ENCODE data around the gene DMTF1.
"Not testable (repeated sequence)": the region's sequence is repeated elsewhere in the genome, so short reads cannot be mapped to it uniquely, and the experiment has no call there.

DMTF1 gene

DNA sequence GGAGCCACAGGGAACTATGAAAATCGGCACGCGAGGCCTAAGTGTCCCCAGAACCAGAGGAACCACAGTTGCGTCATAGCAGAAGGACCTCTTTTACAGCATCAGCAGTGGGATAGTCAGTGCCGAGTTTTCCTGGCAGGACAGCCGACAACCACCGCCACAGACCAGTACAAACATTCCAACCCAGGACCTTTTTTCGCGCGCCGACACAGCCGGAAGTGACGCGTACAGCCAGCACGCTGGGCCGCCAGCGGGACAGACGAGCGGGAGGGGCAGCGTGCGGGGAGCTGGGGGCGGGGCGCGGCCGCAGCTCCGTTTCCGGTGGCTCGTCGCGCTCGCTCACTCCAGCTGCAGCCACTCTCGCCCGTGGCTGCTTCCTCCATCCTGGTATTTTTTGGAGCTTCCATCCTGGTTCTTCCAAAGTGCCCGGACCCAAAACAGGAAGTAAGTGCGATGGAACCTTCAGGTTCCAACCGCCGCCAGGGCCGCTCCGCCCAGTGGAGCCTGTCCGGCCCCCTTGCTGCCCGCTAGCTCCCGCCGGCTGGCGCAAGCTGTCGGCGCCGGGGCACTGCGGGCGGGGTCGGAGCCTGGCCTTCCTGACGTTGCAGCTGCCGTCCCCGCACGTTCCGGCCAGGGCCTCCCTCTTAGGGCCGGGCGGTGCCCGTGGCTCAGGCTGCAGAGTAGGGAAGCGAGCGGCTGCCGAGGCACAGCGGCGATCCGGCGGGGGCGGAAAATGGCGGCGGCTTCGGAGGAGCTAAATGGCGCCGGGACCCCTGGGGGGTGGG, at the start of gene DMTF1:
Gene DMTF1 (plus strand): TSS at position 342 of the 785 bp plus-strand sequence. CDS start 12,489 bp downstream, outside the sequence.
- peak; percentile 70 for DNase-seq (ENCODE audit: low read depth)

DNA sequence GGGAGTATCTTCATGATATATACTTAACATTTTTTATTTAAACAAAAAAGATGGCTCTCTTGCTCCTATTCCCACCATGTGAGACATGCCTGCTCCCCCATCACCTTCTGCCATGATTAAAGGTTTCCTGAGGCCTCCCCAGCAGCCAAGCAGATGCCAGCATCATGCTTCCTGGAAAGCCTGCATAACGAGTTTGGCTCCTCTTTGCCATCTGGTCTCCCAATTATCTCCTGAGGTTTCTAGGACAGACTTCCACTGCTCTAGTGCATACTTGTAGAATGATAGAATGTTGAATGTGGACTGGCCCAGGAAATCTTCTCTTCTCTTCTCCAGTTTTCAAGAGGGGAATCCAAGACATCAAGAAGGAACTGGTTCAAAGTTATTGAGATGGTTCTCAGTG, 46.9 kb upstream of the DMTF1 start:
- DNase-seq (ENCODE audit: low read depth) = no peak

DNA sequence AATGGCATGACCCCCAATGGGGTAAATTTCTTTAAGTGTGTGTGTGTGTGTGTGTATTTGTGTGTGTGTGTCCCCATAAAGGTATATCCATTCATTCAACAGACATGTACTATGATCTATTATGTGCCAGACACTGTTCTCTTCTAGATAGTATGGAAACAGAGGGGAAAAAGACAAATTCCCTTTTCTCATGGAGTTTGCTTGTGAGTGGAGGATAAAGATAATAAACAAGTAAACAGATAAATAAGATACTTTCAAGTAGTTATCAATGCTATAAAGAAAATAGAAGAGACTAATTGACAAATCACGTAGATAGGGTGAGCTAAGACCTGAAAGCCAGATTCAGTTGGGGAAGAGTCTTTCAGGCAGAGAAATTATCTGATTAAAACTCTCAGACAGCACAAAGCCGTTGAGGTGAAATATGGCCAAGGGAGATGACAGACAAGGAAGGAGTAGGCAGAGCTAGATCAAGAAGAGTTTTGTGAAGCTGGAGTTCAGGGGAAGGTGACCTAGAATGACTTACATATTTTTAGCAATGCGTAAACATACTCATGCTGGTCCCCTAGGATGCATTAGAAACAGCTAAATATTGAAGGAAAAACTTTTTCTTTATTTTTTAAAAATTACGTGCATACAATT, 45.2 kb upstream of the DMTF1 start:
- no peak for DNase-seq (ENCODE audit: low read depth)

DNA sequence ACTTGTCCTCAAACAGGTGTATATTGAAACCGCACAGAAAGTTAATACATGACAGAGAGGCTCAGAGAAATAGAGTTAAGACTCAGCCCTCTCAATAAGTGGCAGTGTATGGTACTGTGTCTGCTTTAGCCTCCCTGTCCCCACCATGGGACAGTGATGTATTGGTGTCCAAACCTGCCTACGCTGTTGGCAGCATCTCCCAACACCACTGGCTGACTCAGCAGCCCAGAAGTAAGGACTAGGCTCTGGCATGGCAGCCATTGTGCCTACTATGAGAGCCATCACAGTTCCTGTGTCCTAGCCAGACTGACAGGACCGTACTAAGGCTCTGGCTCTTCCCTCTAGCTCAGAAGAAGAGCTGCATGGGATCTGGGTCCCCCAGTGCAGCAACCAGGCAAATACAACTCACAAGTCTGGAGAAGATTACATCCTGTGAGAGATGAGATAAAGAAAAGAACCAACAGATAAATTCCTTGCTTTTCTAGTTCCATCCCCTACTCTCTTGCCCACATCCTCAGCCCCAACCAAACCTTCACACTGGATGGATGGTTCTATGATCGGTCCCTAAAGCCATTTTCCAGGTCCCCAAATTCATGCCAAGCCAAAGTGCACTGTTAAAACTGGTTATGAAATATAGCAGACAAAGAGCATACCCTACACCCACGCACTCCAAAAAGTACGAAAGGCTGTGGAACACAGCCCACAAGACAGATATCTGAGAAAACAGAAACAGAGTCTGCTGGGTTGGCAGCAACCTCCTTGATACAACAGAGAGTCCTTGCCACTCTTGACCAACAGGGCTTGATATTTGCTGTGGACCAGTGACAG, 44.1 kb upstream of the DMTF1 start:
- no peak for DNase-seq (ENCODE audit: low read depth)

GRCh38 chr7:87110778-87111177, 41.5 kb upstream of the DMTF1 start:
- DNase-seq (ENCODE audit: low read depth) = no peak

- DNase-seq (ENCODE audit: low read depth) = no peak
Measured at GRCh38 chr7:87111877-87112276, 40.4 kb upstream of the DMTF1 start.

GRCh38 chr7:87113077-87113476, 39.2 kb upstream of the DMTF1 start:
- no peak for DNase-seq (ENCODE audit: low read depth)

DNA sequence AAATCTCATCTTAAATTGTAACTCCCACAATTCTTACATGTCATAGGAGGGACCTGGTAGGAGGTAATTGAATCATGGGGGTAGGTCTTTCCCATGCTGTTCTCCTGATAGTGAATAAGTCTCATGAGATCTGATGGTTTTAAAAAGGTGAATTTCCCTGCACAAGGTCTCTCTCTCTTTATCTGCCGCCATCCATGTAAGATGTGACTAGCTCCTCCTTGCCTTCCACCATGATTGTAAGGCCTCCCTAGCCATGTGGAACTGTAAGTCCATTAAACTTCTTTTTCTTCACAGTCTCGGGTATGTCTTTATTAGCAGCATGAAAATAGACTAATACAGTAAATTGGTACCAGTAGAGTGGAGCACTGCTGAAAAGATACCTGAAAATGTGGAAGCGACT, 38.3 kb upstream of the DMTF1 start:
- not testable (repeated sequence) for DNase-seq (ENCODE audit: low read depth)

GRCh38 chr7:87115772-87116171, 36.5 kb upstream of the DMTF1 start:
- not testable (repeated sequence) for DNase-seq (ENCODE audit: low read depth)

DNA sequence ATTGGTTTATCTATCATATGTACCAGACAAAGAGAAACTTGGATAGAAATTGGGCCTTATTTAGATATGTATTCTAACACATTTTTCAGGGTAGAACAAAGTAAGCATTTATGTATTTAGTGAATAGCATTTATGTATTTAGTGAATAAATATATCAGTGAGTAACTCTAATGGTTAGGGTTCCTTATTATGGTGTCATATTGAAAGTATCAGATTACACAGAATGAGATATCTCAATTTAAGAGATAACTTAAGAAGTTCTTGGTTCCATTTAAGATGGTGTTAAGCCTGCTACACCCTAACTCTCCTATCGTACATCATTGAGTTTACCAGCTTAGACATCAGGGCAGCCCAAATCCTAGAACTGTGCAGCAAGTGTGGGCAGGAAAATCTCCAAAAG, 35.9 kb upstream of the DMTF1 start:
- DNase-seq (ENCODE audit: low read depth) = no peak

- no peak for DNase-seq (ENCODE audit: low read depth)
Measured at GRCh38 chr7:87119581-87119980, 32.7 kb upstream of the DMTF1 start.

DNA sequence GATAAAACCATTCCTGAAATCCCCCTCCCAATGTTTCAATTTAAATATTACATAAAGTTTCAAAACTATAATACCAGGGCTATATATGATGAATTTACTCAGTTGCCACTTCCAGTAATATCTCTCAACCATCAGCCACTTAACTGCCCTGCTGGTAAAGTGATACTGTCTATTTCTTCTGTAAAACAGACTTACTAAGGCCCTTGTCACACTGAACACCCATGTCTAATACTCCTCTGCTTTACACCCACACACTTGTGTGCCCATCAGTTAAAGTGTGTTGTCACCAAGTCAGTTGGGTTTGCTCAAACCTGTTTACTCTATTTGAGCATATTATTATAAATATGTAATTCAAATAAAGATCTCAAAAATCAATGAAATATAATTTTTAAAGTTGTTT, 29.1 kb upstream of the DMTF1 start:
- DNase-seq (ENCODE audit: low read depth) = no peak

GRCh38 chr7:87127019-87127418, 25.2 kb upstream of the DMTF1 start:
- DNase-seq (ENCODE audit: low read depth) = no peak

- no peak for DNase-seq (ENCODE audit: low read depth)
Measured at GRCh38 chr7:87128861-87129267, 23.4 kb upstream of the DMTF1 start.

DNA sequence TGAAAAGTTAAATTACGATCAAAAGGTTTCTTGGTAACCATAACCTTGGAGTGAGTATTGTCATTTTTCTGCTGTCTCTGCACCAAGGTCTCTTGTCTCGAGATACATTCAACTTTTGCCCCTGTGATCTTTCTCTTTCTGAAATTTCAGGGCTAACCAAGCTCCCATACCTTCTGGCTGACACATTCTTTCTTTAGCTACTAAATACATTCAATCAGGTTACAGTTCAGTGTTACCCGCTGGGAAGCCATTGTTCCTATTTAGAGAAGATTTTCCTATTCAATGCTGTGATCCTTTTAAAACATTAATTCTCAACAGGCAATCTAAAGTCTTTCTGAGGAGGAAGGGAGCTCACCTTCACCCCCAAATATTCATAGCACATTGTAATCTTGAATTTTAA, 22.9 kb upstream of the DMTF1 start:
- no peak for DNase-seq (ENCODE audit: low read depth)

- DNase-seq (ENCODE audit: low read depth) = no peak
Measured at GRCh38 chr7:87129848-87130247, 22.4 kb upstream of the DMTF1 start.

DNA sequence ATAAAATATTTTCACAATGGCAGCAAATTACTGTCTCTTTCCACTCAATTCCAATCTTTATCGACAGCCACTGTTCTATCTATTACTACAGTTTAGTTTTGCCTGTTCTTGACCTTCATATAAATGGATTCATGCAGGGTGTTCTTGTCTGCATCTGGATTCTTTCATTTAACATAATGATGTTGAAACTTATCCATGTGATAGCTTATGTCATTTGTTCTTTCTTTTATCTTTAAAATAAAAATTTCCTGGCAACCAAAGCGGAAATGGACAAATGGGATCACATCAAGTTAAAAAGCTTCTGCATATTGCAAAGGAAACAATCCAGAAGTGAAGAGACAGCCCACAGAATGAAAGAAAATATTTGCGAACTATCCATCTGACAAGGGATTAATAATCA, 20.5 kb upstream of the DMTF1 start:
- no peak for DNase-seq (ENCODE audit: low read depth)

DNA sequence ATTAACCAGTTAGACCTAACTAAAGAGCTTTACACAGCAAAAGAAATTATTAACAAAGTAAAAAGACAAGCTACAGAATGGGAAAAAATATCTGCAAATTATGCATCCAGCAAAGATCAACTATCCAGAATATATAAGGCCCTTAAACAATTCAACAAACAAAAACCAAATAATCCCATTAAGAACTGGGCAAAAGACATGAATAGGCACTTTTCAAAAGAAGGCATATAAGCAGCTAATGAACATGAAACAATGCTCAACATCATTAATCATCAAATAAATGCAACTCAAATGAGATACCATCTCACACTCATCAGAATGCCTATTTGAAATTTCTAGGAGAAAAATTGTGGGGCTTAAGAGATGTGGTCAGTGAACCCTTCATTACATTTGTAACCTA, 15.0 kb upstream of the DMTF1 start:
- no peak for DNase-seq (ENCODE audit: low read depth)

DNA sequence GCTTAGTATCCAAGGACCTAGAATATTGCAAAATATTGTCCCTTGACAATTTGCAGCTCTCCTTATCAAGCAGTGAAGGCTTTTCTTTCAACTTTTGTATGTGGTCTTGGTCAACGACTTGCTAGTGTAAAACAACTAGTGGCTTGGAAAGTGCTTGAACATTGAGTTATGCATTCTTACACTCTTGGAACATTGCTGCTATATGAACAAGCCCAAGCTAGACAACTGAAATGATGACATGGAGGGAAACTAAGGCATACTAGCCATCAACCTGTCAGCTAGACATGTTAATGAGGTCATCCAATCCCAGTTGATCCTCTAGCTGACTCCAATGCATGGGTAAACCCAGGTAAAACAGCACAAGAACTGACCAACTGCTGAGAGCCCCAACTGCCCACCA, 12.7 kb upstream of the DMTF1 start:
- no peak for DNase-seq (ENCODE audit: low read depth)

DNA sequence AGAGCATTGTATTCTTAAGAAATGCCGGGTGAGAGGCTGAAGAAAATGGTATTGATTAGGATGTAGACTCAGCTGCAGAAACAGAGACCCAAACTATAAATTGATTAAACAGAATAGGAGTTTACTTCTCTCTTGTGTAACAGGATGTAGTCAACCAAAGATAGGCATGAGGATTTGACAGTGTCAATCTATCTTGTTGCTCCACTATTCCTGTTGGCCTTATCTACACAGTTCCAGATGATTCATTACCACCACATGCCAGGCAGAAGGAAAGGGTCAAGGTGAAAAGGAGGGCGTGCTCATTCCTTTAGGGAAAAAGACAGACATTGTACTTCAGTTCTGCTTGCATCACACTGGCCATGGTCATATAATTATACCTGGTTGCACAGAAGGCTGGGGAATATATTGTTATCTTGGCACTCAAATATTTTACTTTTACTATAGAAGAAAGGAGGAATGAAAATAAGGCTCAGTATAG, 11.9 kb upstream of the DMTF1 start:
- DNase-seq (ENCODE audit: low read depth) = no peak

DNA sequence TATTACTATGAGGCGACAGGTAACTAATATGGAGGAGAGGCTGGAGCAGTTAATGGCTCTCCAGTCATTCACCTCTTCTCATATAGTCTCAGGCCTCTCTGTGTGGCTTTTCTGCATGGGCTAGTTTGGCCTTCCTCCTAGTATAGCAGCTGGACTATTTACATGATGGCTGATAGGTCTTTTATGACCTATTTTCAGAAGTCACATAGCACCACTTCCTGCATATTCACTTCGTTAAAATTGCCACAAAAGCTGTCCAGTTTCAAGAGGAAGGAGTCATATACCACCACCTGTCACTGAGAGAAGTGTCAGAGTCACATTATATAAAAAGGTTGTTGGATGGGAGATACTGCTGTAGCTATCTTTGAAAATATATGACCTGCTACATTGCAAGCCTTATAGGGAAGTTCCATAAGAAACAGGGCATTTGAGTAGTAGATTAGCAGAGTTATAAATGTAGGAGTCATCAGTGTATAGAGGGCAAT, 8.0 kb upstream of the DMTF1 start:
- DNase-seq (ENCODE audit: low read depth) = no peak

GRCh38 chr7:87146740-87147386, 5.4 kb upstream of the DMTF1 start:
- DNase-seq (ENCODE audit: low read depth) = no peak
